Spleen (tissue), 7 donors: ENCODE results near the gene QKI.
"Not testable (repeated sequence)": the region's sequence is repeated elsewhere in the genome, so short reads cannot be mapped to it uniquely, and the experiment has no call there.

ENCODE experiments used
- POLR2A ChIP-seq, 3 donors: fragments of 450-650 bp; IDR thresholded peaks; one replicate each; pipeline ENCODE4 v1.5.1; 2017; ENCODE audit warnings: antibody characterized with exemption in 3 of 3, mild to moderate bottlenecking in 1 of 3
- POLR2AphosphoS5 ChIP-seq, 3 donors: sonication (generic); formaldehyde crosslinking; IDR thresholded peaks; one replicate each; pipeline ENCODE4 v1.5.1; 2017; ENCODE audit warnings: antibody characterized with exemption in 3 of 3
- TF ChIP-seq, protein P1 (sequence below), 11 experiments: fragments of 200-600 bp in 7 of 11; fragments of 450-650 bp in 4 of 11; sonication (generic) in 4 of 11; IDR thresholded peaks in 8 of 11; conservative IDR thresholded peaks in 3 of 11; 1 replicate in 7 of 11; 2 replicates in 4 of 11; pipeline versions ENCODE4 v1.4.0 to v1.8.0; 2016 to 2021; ENCODE audit warnings: antibody characterized with exemption in 11 of 11, inconsistent platforms in 4 of 11, mild to moderate bottlenecking in 1 of 11
- donor health status: DM: no; HTN: no; CAD: no; lungs with moderate emphysema.
- donor health status: DM: no; HTN: no; CAD: no.
- donor health status: DM: no; HTN: no; CAD: no.

DNA sequence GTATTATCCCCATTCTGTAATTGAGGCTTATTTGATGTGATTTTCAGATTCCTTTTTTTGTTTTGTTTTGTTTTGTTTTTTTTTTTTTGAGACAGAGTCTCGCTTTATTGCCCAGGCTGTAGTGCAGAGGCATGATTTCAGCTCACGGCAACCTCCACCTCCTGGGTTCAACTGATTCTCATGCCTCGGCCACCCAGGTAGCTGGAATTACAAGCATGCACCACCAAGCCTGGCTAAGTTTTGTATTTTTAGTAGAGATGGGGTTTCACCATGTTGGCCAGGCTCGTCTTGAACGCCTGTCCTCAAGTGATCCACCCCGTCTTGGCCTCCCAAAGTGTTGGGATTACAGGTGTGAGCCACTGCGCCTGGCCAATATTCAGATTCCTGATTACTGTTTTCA is 62.4 kb downstream of the QKI start:
- TF ChIP-seq, protein P1, sequence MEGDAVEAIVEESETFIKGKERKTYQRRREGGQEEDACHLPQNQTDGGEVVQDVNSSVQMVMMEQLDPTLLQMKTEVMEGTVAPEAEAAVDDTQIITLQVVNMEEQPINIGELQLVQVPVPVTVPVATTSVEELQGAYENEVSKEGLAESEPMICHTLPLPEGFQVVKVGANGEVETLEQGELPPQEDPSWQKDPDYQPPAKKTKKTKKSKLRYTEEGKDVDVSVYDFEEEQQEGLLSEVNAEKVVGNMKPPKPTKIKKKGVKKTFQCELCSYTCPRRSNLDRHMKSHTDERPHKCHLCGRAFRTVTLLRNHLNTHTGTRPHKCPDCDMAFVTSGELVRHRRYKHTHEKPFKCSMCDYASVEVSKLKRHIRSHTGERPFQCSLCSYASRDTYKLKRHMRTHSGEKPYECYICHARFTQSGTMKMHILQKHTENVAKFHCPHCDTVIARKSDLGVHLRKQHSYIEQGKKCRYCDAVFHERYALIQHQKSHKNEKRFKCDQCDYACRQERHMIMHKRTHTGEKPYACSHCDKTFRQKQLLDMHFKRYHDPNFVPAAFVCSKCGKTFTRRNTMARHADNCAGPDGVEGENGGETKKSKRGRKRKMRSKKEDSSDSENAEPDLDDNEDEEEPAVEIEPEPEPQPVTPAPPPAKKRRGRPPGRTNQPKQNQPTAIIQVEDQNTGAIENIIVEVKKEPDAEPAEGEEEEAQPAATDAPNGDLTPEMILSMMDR (IDR thresholded peaks at IDR 0.05 in 8 of 11, conservative IDR thresholded peaks at IDR 0.05 in 3 of 11) = not testable (repeated sequence)
- not testable (repeated sequence) for TF ChIP-seq POLR2AphosphoS5, POLR2A (IDR thresholded peaks at IDR 0.05)
